ENCODE measurements around the gene SPTLC2.

DNA sequence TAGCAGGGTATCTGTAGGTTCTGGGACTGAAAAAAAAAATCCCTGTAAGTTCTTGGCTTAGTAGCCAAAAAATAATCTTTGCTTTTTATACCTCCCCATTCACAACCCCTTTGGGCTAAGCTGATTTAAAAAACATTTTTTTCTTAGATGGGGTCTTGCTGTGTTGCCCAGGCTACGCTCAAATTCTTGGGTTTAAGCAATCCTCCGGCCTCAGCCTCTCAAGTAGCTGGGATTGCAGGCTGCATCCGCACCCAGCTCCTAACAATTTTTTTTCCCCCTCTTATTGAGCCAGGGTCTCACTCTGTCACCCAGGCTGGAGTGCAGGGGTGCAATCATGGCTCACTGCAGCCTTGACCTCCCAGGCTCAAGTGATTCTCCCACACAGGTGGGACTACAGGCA is 108.7 kb downstream of the SPTLC2 start:
- TF ChIP-seq EZH2 (optimal IDR thresholded peaks at IDR 0.05; ENCODE audit: low read depth, low read length) = no peak
- TF ChIP-seq, protein P1, sequence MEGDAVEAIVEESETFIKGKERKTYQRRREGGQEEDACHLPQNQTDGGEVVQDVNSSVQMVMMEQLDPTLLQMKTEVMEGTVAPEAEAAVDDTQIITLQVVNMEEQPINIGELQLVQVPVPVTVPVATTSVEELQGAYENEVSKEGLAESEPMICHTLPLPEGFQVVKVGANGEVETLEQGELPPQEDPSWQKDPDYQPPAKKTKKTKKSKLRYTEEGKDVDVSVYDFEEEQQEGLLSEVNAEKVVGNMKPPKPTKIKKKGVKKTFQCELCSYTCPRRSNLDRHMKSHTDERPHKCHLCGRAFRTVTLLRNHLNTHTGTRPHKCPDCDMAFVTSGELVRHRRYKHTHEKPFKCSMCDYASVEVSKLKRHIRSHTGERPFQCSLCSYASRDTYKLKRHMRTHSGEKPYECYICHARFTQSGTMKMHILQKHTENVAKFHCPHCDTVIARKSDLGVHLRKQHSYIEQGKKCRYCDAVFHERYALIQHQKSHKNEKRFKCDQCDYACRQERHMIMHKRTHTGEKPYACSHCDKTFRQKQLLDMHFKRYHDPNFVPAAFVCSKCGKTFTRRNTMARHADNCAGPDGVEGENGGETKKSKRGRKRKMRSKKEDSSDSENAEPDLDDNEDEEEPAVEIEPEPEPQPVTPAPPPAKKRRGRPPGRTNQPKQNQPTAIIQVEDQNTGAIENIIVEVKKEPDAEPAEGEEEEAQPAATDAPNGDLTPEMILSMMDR (IDR thresholded peaks at IDR 0.05; ENCODE audit: low read length) = no peak
